ENCODE results near the gene ARHGEF7.
A peak's percentile ranks its signal among the peaks of the same experiment; 100 is the strongest.
"Not testable (repeated sequence)": the region's sequence is repeated elsewhere in the genome, so short reads cannot be mapped to it uniquely, and the experiment has no call there.

Gene ARHGEF7

DNA sequence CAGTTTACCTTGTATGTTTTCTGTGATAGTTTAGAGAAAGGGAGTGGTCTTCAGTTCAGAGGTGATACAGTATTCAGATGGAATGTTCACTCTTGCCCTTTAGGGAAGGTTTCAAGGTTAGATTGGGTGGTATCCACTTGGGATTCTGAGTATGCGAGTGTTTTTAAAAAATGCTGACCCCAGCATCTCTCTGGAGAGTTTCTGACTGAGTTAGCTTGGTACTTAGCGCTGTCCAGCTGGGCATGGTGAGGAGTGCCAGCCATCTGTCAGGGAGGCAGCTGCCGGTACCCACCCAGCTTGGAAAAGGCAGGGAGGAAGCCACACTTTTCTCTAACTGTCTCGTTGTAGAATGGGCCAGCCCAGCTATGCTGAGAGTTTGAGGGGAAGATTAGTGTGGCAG lies 63.3 kb downstream of the ARHGEF7 start:
- H3K4me1 Mint-ChIP-seq (ENCODE audit: low read depth), result peaks cover 61% of the 10 kb centered on the region
- no peaks in the 10 kb centered on the region for H3K27me3 Mint-ChIP-seq (ENCODE audit: low read depth)
- peaks cover 59% of the 10 kb centered on the region for H3K36me3 Mint-ChIP-seq (ENCODE audit: low read depth)
- H3K27ac Mint-ChIP-seq, result peak overlapping the region; percentile 94
- H3K4me3 Mint-ChIP-seq, result no peak overlapping the region
- H3K9me3 Mint-ChIP-seq, result peaks cover 12% of the 10 kb centered on the region

DNA sequence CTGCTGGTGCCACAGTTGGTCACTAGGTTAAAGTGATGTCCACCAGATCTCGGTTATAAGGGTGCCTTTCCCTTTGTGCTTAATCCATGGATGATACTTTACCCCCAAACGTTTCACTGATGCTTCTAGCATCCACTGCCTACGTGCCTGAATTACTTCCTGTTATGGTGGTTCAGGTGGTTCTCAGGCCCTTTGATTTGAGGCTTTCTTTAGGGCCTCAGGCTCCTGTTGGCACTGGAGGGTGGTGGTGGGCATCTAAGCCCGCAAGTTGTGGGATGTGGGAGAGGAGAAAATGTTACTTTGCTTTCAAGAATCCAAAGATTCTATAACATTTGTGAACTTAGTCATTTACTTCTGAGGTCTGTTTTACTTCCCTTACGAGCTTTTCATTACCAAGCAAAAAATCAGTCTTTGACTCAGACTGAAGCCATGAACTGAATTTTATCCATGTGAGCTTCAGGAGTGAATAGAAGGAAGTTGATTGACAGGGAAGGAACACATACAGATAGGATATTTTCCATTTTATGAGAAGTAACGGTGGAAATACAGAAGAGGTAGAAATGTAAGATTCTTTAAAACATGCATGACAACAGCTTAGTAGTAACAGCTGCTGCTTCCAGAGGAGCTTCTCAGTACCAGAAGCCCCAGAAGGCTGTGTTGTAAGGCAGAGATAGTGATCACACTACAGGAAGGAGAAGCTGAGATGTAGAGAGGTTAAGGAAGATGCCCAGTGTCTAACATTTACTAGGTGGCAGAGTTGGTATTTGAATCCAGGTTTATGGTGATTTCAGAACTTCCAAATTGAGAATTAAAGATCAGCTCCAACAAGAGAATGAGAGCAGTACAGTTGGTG lies 65.0 kb downstream of the ARHGEF7 start:
- peak overlapping the region; percentile 23 for H3K4me3 Mint-ChIP-seq
- H3K4me1 Mint-ChIP-seq (ENCODE audit: low read depth), result peaks cover 74% of the 10 kb centered on the region
- H3K36me3 Mint-ChIP-seq (ENCODE audit: low read depth), result peaks cover 44% of the 10 kb centered on the region
- H3K9me3 Mint-ChIP-seq, result peaks cover 7% of the 10 kb centered on the region
- peak overlapping the region; percentile 89 for H3K27ac Mint-ChIP-seq
- no peaks in the 10 kb centered on the region for H3K27me3 Mint-ChIP-seq (ENCODE audit: low read depth)

DNA sequence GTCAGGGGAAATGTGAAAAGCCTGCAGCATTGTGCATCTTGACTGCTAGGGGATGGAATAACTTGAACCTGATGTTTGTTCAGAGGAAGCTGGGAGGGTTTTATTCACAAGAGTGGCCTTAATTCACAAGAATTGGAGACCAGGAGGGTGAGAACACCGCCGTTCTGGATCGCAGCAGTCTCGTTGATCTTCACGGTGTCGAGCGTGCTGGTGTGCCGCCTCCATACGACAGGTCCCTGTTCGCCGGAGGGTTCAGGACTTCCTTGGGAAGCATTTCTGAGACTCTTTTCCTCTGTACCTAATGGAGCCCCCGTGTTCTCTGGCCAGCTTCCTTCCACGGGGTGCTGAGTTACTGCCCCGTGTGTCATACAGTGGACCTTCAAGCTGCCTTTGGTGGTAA lies 66.9 kb downstream of the ARHGEF7 start:
- no peaks in the 10 kb centered on the region for H3K9me3 Mint-ChIP-seq
- H3K27ac Mint-ChIP-seq, result no peak overlapping the region
- H3K4me1 Mint-ChIP-seq (ENCODE audit: low read depth), result peaks cover 76% of the 10 kb centered on the region
- peaks cover 30% of the 10 kb centered on the region for H3K36me3 Mint-ChIP-seq (ENCODE audit: low read depth)
- no peaks in the 10 kb centered on the region for H3K27me3 Mint-ChIP-seq (ENCODE audit: low read depth)
- no peak overlapping the region for H3K4me3 Mint-ChIP-seq

DNA sequence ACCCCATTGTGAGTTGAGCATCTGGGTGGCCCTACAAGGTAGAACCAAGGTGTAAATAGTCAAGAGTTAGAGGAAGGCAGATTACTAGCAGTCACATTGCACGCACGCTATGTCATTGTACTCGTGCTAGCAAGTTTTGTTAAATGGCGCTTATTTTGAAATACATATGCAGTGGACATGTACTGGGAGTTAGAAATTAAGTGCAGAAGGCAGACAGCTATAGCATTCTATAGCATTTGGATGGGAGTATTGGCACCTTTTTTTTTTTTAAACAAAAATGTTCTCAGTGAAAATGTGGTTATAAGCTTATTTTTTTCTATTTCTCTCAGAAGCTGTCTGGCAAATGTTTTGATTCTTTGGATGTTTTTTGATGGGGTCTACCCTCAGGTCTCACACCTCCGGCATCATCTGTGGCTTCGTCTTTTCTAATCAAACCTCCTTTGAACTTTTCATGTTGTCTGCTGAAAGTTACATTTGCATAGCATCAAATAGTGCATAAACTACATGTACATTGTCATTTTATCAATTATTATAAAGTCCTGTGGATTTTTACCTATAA lies 68.1 kb downstream of the ARHGEF7 start:
- no peaks in the 10 kb centered on the region for H3K9me3 Mint-ChIP-seq

DNA sequence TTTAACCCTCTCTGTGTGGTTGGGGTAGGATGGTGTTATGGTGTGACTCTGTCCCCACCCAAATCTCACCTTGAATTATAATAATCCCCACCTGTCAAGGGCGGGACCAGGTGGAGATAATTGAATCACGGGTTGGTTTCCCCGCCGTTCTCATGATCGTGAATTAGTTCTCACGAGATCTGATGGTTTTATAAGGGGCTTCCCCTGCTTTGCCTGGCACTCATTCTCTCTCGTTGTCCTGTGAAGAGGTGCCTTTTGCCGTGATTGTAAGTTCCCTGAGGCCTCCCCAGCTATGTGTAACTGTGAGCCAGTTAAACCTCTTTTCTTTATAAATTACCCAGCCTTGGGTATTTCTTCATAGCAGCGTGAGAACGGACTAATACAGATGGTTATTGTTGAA lies 68.8 kb downstream of the ARHGEF7 start:
- peak overlapping the region; percentile 50 for H3K27ac Mint-ChIP-seq
- no peaks in the 10 kb centered on the region for H3K9me3 Mint-ChIP-seq
- peaks cover 19% of the 10 kb centered on the region for H3K36me3 Mint-ChIP-seq (ENCODE audit: low read depth)
- no peaks in the 10 kb centered on the region for H3K27me3 Mint-ChIP-seq (ENCODE audit: low read depth)
- peaks cover 76% of the 10 kb centered on the region for H3K4me1 Mint-ChIP-seq (ENCODE audit: low read depth)
- no peak overlapping the region for H3K4me3 Mint-ChIP-seq

More for the DNA sequence above, 68.1 kb downstream of the ARHGEF7 start:
- Mint-ChIP-seq H3K36me3 (ENCODE audit: low read depth) (peaks cover 22% of the 10 kb centered on the region), H3K27me3 (ENCODE audit: low read depth) (no peaks in the 10 kb centered on the region), H3K27ac (no peak overlapping the region), H3K4me1 (ENCODE audit: low read depth) (peaks cover 73% of the 10 kb centered on the region), H3K4me3 (no peak overlapping the region)

DNA sequence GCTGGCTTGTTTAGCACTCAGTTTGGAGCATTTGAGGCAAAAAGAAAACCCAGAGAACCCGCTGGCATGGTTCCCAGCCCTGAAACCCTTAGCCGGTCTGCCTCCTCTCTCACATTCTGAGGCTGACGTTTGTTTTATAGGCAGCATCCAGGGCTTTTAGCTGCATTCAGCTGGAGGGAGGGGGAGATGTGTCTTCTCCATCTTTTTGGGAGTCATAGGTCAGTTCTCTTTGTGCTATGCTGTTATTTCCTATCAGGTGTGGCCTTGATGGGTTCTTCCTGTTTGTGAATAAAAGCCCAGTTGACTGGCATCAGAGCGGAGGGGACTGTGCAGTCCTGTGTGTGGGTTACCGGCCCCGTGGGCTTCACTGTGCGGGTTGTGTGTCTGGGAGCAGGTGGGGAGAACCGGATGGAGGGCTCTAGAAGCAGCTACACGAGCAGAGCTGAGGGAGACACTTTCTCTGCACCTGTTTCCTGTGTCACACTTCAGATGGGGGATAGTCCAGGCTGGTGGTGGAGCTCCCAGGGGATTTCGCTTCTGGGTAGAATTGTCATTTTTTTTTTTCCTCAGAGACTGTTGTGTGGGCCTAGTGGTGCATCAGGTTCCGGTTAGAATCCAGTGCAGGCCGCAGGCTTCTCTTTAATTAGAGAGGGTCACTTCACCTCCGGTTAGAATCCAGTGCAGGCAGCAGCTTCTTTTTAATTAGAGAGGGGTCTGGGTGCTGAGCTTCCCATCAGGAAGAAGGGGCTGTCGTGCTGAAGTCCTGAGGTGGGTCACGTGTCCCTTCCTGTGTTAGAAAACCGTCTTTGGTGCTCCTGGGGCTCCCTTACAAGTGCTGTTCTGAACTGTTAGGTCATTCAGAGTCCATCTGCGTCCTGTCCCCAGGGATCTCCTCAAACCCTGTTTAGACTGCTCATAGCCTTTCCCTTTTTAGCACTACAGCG lies 69.6 kb downstream of the ARHGEF7 start:
- peaks cover 19% of the 10 kb centered on the region for H3K36me3 Mint-ChIP-seq (ENCODE audit: low read depth)
- H3K27me3 Mint-ChIP-seq (ENCODE audit: low read depth), result no peaks in the 10 kb centered on the region
- peak overlapping the region; percentile 68 for H3K4me3 Mint-ChIP-seq
- H3K4me1 Mint-ChIP-seq (ENCODE audit: low read depth), result peaks cover 77% of the 10 kb centered on the region
- H3K27ac Mint-ChIP-seq, result peak overlapping the region; percentile 88
- H3K9me3 Mint-ChIP-seq, result no peaks in the 10 kb centered on the region

DNA sequence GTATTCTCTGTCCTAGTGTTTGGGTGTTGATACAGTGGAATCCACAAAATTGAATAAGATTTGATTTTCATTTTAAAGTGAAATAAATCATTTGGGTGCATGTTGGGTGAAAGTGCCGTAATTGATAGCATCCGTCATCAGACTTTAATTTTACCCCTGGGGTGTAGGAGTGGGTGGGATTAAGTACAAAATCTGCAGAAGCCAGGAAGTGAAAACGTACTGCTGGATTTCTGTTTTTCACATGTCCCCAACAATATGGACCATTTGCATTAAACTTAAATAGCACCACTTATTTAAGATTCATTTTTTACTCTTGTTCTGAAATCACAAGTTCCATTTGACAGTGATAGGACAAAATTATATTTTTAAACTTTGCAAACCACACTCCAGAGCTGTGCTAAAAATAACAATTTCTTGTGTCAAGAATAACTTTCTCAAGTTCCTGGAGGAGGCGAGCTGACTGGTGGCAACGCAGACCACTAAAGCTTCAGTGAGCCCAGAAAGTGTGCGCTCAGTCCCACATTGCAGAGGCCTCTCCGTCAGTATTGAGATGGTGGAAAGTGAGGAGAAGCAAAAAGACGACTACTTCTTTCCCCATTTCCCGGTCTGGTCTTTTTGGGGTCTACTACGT lies 71.3 kb downstream of the ARHGEF7 start:
- Mint-ChIP-seq H3K9me3 (peaks cover 11% of the 10 kb centered on the region), H3K4me3 (no peak overlapping the region), H3K4me1 (ENCODE audit: low read depth) (peaks cover 79% of the 10 kb centered on the region), H3K27ac (peak overlapping the region; percentile 13), H3K36me3 (ENCODE audit: low read depth) (peaks cover 25% of the 10 kb centered on the region), H3K27me3 (ENCODE audit: low read depth) (no peaks in the 10 kb centered on the region)

DNA sequence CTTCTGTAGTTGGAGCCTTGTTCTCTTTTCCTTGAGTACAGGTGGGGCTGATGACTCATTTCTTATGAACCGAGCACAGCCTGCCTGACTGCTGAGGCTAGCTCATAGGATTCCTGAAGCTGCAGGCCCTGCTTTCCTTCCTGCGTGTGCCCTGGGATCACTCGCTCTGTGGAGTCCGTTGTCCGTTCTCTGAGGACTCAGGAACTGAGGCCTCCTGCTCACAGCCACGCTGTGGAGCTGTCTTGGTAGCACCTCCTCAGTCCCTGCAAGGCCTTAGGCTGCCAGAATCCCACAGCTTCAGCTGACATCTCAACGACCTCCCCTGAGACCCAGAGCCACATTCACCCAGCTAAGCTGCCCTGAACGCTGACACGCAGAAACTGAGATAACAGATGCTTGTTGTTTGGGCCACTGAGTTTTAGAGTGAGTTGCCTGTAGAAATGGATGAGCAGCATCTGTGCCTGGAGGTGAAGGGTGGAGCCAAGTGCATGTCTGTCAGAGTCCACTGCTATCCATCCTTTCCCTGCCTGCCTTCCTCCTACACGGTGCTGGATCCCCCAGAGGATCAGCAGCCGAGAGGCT lies 72.9 kb downstream of the ARHGEF7 start:
- H3K36me3 Mint-ChIP-seq (ENCODE audit: low read depth), result peaks cover 25% of the 10 kb centered on the region
- no peaks in the 10 kb centered on the region for H3K27me3 Mint-ChIP-seq (ENCODE audit: low read depth)
- H3K27ac Mint-ChIP-seq, result peak overlapping the region; percentile 92
- H3K4me3 Mint-ChIP-seq, result peak overlapping the region; percentile 83
- H3K9me3 Mint-ChIP-seq, result peaks cover 14% of the 10 kb centered on the region
- H3K4me1 Mint-ChIP-seq (ENCODE audit: low read depth), result peaks cover 74% of the 10 kb centered on the region

DNA sequence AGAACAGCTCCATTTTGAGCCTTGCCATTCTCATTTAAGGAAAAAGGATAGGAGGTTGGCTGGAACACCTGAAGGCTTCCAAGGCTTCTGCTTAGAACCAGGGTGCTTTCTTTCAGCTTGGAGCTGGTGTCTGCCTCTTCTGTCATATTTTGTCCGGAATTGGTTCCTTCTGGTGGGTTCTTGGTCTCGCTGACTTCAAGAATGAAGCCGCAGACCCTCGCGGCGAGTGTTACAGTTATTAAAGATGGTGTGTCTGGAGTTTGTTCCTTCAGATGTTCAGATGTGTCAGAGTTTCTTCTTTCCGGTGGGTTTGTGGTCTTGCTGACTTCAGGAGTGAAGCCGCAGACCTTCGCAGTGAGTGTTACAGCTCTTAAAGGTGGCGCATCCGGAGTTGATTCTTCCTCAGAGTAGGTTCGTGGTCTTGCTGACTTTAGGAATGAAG lies 74.0 kb downstream of the ARHGEF7 start:
- peaks cover 14% of the 10 kb centered on the region for H3K9me3 Mint-ChIP-seq
- peak overlapping the region; percentile 92 for H3K27ac Mint-ChIP-seq
- H3K4me1 Mint-ChIP-seq (ENCODE audit: low read depth), result peaks cover 74% of the 10 kb centered on the region
- H3K4me3 Mint-ChIP-seq, result peak overlapping the region; percentile 83
- not testable (repeated sequence) for H3K27me3 Mint-ChIP-seq (ENCODE audit: low read depth)
- peaks cover 31% of the 10 kb centered on the region for H3K36me3 Mint-ChIP-seq (ENCODE audit: low read depth)

DNA sequence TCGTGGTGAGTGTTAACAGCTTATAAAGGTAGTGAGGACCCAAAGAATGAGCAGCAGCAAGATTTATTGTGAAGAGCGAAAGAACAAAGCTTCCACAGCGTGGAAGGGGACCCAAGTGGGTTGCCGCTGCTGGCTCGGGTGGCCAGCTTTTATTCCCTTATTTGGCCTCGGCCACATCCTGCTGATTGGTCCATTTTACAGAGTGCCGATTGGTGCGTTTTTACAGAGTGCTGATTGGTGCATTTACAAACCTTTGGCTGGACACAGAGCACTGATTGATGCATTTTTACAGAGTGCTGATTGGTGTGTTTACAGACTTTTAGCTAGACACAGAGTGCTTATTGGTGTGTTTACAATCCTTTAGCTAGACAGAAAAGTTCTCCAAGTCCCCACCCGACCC lies 74.4 kb downstream of the ARHGEF7 start:
- H3K27me3 Mint-ChIP-seq (ENCODE audit: low read depth), result not testable (repeated sequence)
- peak overlapping the region; percentile 92 for H3K27ac Mint-ChIP-seq
- H3K36me3 Mint-ChIP-seq (ENCODE audit: low read depth), result peaks cover 30% of the 10 kb centered on the region
- peaks cover 73% of the 10 kb centered on the region for H3K4me1 Mint-ChIP-seq (ENCODE audit: low read depth)
- peaks cover 14% of the 10 kb centered on the region for H3K9me3 Mint-ChIP-seq
- H3K4me3 Mint-ChIP-seq, result peak overlapping the region; percentile 83

DNA sequence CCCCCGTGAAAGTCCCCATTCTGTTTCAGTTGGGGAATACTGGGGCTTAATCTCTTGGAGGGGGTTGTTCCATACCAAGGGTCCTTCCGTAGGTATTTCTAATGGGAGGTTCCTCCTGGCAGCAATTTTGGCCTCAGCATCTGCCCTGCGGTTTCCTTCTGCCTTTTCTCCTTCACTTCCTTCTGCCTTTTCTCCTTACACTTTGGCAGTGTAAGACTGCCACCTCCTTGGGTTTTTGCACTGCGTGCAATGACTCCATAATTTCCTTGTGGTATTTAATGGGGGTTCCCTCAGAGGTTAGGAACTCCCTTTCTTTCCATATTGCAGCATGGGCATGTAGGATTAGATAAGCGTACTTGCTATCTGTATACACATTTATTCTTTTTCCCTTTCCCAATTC lies 78.1 kb downstream of the ARHGEF7 start:
- H3K4me3 Mint-ChIP-seq; H3K27me3 Mint-ChIP-seq (ENCODE audit: low read depth); H3K27ac Mint-ChIP-seq: not testable (repeated sequence)
- Mint-ChIP-seq H3K36me3 (ENCODE audit: low read depth) (peaks cover 42% of the 10 kb centered on the region), H3K4me1 (ENCODE audit: low read depth) (peaks cover 45% of the 10 kb centered on the region), H3K9me3 (peaks cover 14% of the 10 kb centered on the region)

DNA sequence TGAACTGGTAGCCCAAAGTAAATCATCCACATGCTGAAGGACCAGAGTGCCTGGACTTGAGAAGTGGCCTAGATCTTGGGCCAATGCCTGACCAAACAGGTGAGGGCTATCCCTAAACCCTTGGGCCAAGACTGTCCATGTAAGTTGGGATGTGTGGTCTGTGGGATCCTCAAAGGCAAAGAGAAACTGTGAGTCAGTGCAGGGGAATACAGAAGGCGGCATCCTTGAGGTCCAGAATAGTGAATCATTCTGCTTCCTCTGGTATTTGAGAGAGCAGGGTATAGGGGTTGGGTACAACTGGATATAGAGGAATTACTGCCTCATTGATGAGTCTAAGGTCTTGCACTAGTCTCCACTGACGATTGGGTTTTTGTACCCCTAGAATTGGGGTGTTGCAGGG lies 79.5 kb downstream of the ARHGEF7 start:
- H3K27ac Mint-ChIP-seq; H3K27me3 Mint-ChIP-seq (ENCODE audit: low read depth); H3K4me3 Mint-ChIP-seq: not testable (repeated sequence)
- peaks cover 47% of the 10 kb centered on the region for H3K36me3 Mint-ChIP-seq (ENCODE audit: low read depth)
- H3K4me1 Mint-ChIP-seq (ENCODE audit: low read depth), result peaks cover 35% of the 10 kb centered on the region
- H3K9me3 Mint-ChIP-seq, result peaks cover 14% of the 10 kb centered on the region

DNA sequence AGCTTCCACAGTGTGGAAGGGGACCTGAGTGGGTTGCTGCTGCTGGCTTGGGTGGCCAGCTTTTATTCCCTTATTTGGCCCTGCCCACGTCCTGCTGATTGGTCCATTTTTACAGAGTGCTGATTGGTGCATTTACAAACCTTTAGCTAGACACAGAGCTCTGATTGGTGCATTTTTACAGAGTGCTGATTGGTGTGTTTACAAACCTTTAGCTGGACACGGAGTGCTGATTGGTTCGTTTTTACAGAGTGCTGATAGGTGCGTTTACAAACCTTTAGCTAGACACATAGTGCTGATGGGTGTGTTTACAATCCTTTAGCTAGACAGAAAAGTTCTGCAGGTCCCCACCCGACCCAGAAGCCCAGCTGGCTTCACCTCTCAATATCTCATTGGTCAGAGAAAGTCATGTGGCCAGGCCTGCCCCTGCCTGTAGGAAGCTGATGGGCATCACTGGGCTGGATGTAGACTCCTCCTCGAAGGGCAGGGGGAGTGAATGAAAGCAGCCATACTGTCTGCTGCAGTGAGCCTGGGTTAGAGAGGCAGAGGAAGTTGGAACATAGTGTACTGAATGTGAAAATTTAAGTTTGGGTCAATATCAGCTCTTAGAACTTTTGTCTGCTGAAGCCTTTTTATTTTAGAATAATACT lies 83.7 kb downstream of the ARHGEF7 start:
- H3K4me1 Mint-ChIP-seq (ENCODE audit: low read depth), result peaks cover 41% of the 10 kb centered on the region
- H3K9me3 Mint-ChIP-seq; H3K27me3 Mint-ChIP-seq (ENCODE audit: low read depth); H3K4me3 Mint-ChIP-seq; H3K27ac Mint-ChIP-seq: not testable (repeated sequence)
- H3K36me3 Mint-ChIP-seq (ENCODE audit: low read depth), result peaks cover 25% of the 10 kb centered on the region
